Measurements from ENCODE around the gene FBXO42. TPM values are rescaled to one million over a fixed set of nuclear protein-coding genes. Genes with fewer than 3 reads are reported as not detected.

The FBXO42 gene
- total and polyA plus RNA-seq, 8 donors, result 4.3 to 35.4 (median 13.9) TPM

GRCh38 chr1:16326833-16327404 lies 25.4 kb downstream of the FBXO42 start:
- DNase-seq, result no peak
- intact Hi-C loops (cut with DNase I; ENCODE audit: low total_unique reads), result no loop called here
- TF ChIP-seq EP300 (IDR thresholded peaks at IDR 0.05), result no peak
- TF ChIP-seq CTCF (IDR thresholded peaks at IDR 0.05), result no peak
- no peak for TF ChIP-seq POLR2A (IDR thresholded peaks at IDR 0.05)
- TF ChIP-seq POLR2AphosphoS5 (IDR thresholded peaks at IDR 0.05), result no peak
- no peak overlapping the region for H3K27ac ChIP-seq
- no peaks in the 10 kb centered on the region for H3K27me3 ChIP-seq
- peaks cover 0 to 12% (median 5%) of the 10 kb centered on the region in 4 donors for H3K36me3 ChIP-seq
- peaks cover 0 to 49% (median 21%) of the 10 kb centered on the region in 4 donors for H3K4me1 ChIP-seq
- H3K9me3 ChIP-seq, result no peaks in the 10 kb centered on the region
- H3K4me3 ChIP-seq, result no peak overlapping the region
- WGBS, 5 donors, result 80 to 88% (median 85%) methylated on average over 5 of the region's 5 CpGs

GRCh38 chr1:16324456-16324890 lies 27.8 kb downstream of the FBXO42 start:
- intact Hi-C loops (cut with DNase I; ENCODE audit: low total_unique reads), result no loop called here
- Histone ChIP-seq H3K4me3 (no peak overlapping the region), H3K4me1 (peaks cover 0 to 71% (median 34%) of the 10 kb centered on the region in 4 donors), H3K36me3 (peaks cover 0 to 12% (median 5%) of the 10 kb centered on the region in 4 donors), H3K27me3 (no peaks in the 10 kb centered on the region), H3K27ac (peak overlapping the region in 2 of 5 donors; percentile 14 to 31), H3K9me3 (no peaks in the 10 kb centered on the region)
- TF ChIP-seq POLR2A (IDR thresholded peaks at IDR 0.05) (no peak), POLR2AphosphoS5 (IDR thresholded peaks at IDR 0.05) (peak in 1 of 3 donors; percentile 8)
- DNase-seq, result peak in 1 of 2 donors; percentile 20
- WGBS, 5 donors, result 89 to 96% (median 89%) methylated on average over 6 of the region's 6 CpGs

GRCh38 chr1:16321176-16321867 lies 31.0 kb downstream of the FBXO42 start:
- WGBS, 5 donors, result 49 to 64% (median 55%) methylated on average over 4 of the region's 4 CpGs
- TF ChIP-seq POLR2AphosphoS5 (IDR thresholded peaks at IDR 0.05), result no peak
- TF ChIP-seq CTCF (IDR thresholded peaks at IDR 0.05), result no peak
- no peak for TF ChIP-seq EP300 (IDR thresholded peaks at IDR 0.05)
- TF ChIP-seq POLR2A (IDR thresholded peaks at IDR 0.05), result no peak

GRCh38 chr1:16318555-16318954 lies 33.7 kb downstream of the FBXO42 start:
- intact Hi-C loops (cut with DNase I; ENCODE audit: low total_unique reads), result no loop called here
- TF ChIP-seq EP300 (IDR thresholded peaks at IDR 0.05) (no peak), POLR2AphosphoS5 (IDR thresholded peaks at IDR 0.05) (no peak), POLR2A (IDR thresholded peaks at IDR 0.05) (no peak), CTCF (IDR thresholded peaks at IDR 0.05) (no peak)
- peak in 1 of 2 donors; percentile 12 for DNase-seq
- H3K27ac ChIP-seq, result no peak overlapping the region
- no peak overlapping the region for H3K4me3 ChIP-seq
- H3K27me3 ChIP-seq, result no peaks in the 10 kb centered on the region
- H3K9me3 ChIP-seq, result no peaks in the 10 kb centered on the region
- WGBS, 5 donors, result 67 to 92% (median 78%) methylated on average over 3 of the region's 3 CpGs
- H3K4me1 ChIP-seq, result peaks cover 5 to 78% (median 41%) of the 10 kb centered on the region in 4 donors
- H3K36me3 ChIP-seq, result peaks cover 12 to 23% (median 16%) of the 10 kb centered on the region in 4 donors

More at GRCh38 chr1:16321176-16321867, 31.0 kb downstream of the FBXO42 start:
- Histone ChIP-seq H3K36me3 (peaks cover 0 to 4% (median 4%) of the 10 kb centered on the region in 4 donors), H3K27me3 (no peaks in the 10 kb centered on the region), H3K4me3 (no peak overlapping the region), H3K4me1 (peaks cover 4 to 81% (median 46%) of the 10 kb centered on the region in 4 donors), H3K9me3 (no peaks in the 10 kb centered on the region), H3K27ac (no peak overlapping the region)
- DNase-seq, result no peak
- intact Hi-C loops (cut with DNase I; ENCODE audit: low total_unique reads), result no loop called here

All from stomach (tissue), 9 donors.